Measurements from ENCODE around the gene ESYT2. TPM values are rescaled to one million over a fixed set of nuclear protein-coding genes. Genes with fewer than 3 reads are reported as not detected.

Gene ESYT2
- total and polyA plus RNA-seq, 4 donors: 4.9 to 31.7 (median 17.2) TPM

DNA sequence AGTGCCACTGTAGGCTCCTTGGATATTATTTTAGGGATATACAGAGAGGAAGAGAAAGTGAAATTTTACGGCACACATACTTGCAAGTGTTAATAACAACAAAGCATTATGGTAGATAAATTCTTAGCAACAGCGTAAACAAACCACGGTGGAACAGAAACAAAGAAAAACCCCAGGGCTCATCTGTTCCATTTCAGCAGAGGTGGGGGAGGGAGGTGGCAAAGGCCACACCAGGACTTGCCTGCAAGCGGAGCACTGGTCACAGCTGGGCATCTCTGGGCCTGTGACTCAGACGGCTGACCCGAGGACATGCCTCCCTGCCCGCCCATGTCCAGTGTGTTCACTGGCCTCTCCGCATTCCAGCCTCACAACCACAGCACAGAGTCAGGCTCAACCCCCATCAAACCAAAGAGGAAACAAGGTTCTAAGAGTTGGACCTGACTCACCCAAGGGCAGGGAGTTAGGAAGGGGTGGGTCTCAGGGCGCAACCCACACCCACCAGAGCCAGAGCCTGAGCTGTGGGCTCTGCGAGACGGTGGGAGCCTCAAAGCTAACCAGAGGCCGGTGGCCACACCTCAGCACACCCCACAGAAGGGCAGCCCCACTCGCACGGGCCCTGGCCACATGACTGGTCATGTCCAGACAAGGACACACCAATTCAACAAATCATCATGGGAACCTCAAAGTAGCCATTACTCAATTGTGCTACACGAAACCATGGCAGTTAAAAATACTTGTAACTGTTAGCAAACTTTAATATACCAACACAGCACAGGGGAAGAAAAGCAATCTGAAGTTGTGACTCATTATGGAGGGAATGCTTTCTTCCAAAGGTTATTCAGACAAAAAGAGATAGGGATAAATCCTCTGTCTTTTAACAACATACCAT lies 10.7 kb downstream of the ESYT2 start (continued):
- peak; percentile 27 for TF ChIP-seq ZBTB33 (IDR thresholded peaks at IDR 0.05)
- TF ChIP-seq EGR1 (IDR thresholded peaks at IDR 0.05; ENCODE audit: low read depth in 2 of 2): no peak
- peak; percentile 77 for TF ChIP-seq NR2F2 (IDR thresholded peaks at IDR 0.05)
- peak; percentile 44 for TF ChIP-seq YY1 (IDR thresholded peaks at IDR 0.05)
- peak; percentile 77 for TF ChIP-seq SP1 (IDR thresholded peaks at IDR 0.05)
- TF ChIP-seq FOXA1 (IDR thresholded peaks at IDR 0.05): peak; percentile 20
- TF ChIP-seq TAF1 (conservative IDR thresholded peaks at IDR 0.05): no peak

DNA sequence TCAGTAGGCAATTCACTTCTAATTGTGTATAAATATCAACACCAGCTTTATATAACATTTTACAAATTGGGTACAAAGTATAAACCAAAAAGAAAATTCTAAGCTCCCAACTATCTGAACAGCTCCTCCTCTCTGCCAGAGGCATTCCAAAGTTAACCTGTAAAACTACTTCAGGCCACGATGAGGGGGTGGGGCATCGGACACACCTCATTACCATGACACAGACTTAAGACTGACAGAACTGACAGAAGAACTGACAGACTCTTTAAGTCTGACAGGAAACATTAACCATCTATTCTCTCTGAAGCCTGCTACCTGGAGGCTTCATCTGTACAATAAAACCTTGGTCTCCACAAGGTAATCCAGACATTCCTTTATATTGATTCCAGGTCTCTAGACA lies 12.3 kb downstream of the ESYT2 start:
- peaks cover 0 to 16% (median 7%) of the 10 kb centered on the region in 4 donors for H3K4me1 ChIP-seq (ENCODE audit: control insufficient read depth in 4 of 4, insufficient read depth in 4 of 4, low read length in 3 of 4)
- no peaks in the 10 kb centered on the region for H3K27me3 ChIP-seq (ENCODE audit: control insufficient read depth in 4 of 4, insufficient read depth in 4 of 4, low read length in 3 of 4)
- H3K4me3 ChIP-seq (ENCODE audit: low read depth in 1 of 3, low read length in 3 of 3): no peak overlapping the region
- H3K27ac ChIP-seq (ENCODE audit: low read depth in 1 of 2, low read length in 2 of 2): no peak overlapping the region
- 71% methylated on average over 2 of the region's 2 CpGs for WGBS
- peaks cover 0 to 3% (median 0%) of the 10 kb centered on the region in 4 donors for H3K36me3 ChIP-seq (ENCODE audit: control insufficient read depth in 4 of 4, insufficient read depth in 3 of 4, low read depth in 1 of 4, low read length in 3 of 4)
- TF ChIP-seq EGR1 (IDR thresholded peaks at IDR 0.05; ENCODE audit: low read depth in 2 of 2) (no peak), FOXA2 (IDR thresholded peaks at IDR 0.05) (no peak), RXRA (IDR thresholded peaks at IDR 0.05) (no peak), JUND (IDR thresholded peaks at IDR 0.05) (no peak), FOXA1 (IDR thresholded peaks at IDR 0.05) (no peak)
- H3K9me3 ChIP-seq (ENCODE audit: control insufficient read depth in 4 of 4, low read length in 3 of 4): no peaks in the 10 kb centered on the region
- H3K9ac ChIP-seq (ENCODE audit: low read depth in 1 of 2, low read length in 2 of 2): no peak overlapping the region
- DNase-seq (ENCODE audit: low spot score): no peak

GRCh38 chr7:158816271-158816670 lies 13.0 kb downstream of the ESYT2 start:
- no peaks in the 10 kb centered on the region for H3K9me3 ChIP-seq (ENCODE audit: control insufficient read depth in 4 of 4, low read length in 3 of 4)
- peaks cover 0 to 3% (median 0%) of the 10 kb centered on the region in 4 donors for H3K36me3 ChIP-seq (ENCODE audit: control insufficient read depth in 4 of 4, insufficient read depth in 3 of 4, low read depth in 1 of 4, low read length in 3 of 4)
- H3K4me1 ChIP-seq (ENCODE audit: control insufficient read depth in 4 of 4, insufficient read depth in 4 of 4, low read length in 3 of 4): peaks cover 0 to 16% (median 7%) of the 10 kb centered on the region in 4 donors
- H3K4me3 ChIP-seq (ENCODE audit: low read depth in 1 of 3, low read length in 3 of 3): no peak overlapping the region
- WGBS: 89% methylated on average over 3 of the region's 3 CpGs
- TF ChIP-seq RAD21 (IDR thresholded peaks at IDR 0.05): no peak
- TF ChIP-seq SP1 (IDR thresholded peaks at IDR 0.05): no peak
- no peak for TF ChIP-seq FOXA2 (IDR thresholded peaks at IDR 0.05)
- H3K27me3 ChIP-seq (ENCODE audit: control insufficient read depth in 4 of 4, insufficient read depth in 4 of 4, low read length in 3 of 4): no peaks in the 10 kb centered on the region
- no peak overlapping the region for H3K27ac ChIP-seq (ENCODE audit: low read depth in 1 of 2, low read length in 2 of 2)
- no peak overlapping the region for H3K9ac ChIP-seq (ENCODE audit: low read depth in 1 of 2, low read length in 2 of 2)
- DNase-seq (ENCODE audit: low spot score): no peak

GRCh38 chr7:158815800-158816128 lies 13.5 kb downstream of the ESYT2 start:
- Histone ChIP-seq H3K4me1 (ENCODE audit: control insufficient read depth in 4 of 4, insufficient read depth in 4 of 4, low read length in 3 of 4) (peaks cover 0 to 16% (median 7%) of the 10 kb centered on the region in 4 donors), H3K27ac (ENCODE audit: low read depth in 1 of 2, low read length in 2 of 2) (no peak overlapping the region), H3K9ac (ENCODE audit: low read depth in 1 of 2, low read length in 2 of 2) (no peak overlapping the region), H3K9me3 (ENCODE audit: control insufficient read depth in 4 of 4, low read length in 3 of 4) (no peaks in the 10 kb centered on the region), H3K36me3 (ENCODE audit: control insufficient read depth in 4 of 4, insufficient read depth in 3 of 4, low read depth in 1 of 4, low read length in 3 of 4) (peaks cover 0 to 3% (median 0%) of the 10 kb centered on the region in 4 donors), H3K4me3 (ENCODE audit: low read depth in 1 of 3, low read length in 3 of 3) (no peak overlapping the region), H3K27me3 (ENCODE audit: control insufficient read depth in 4 of 4, insufficient read depth in 4 of 4, low read length in 3 of 4) (no peaks in the 10 kb centered on the region)
- WGBS: 97% methylated on average over 6 of the region's 6 CpGs
- no peak for DNase-seq (ENCODE audit: low spot score)
- no peak for TF ChIP-seq JUND (IDR thresholded peaks at IDR 0.05)
- TF ChIP-seq HNF4A (conservative IDR thresholded peaks at IDR 0.05): no peak
- TF ChIP-seq NR2F2 (IDR thresholded peaks at IDR 0.05): no peak
- no peak for TF ChIP-seq FOXA2 (IDR thresholded peaks at IDR 0.05)
- no peak for TF ChIP-seq CTCF (IDR thresholded peaks at IDR 0.05; ENCODE audit: low read depth, low read length, missing input control)
- no peak for TF ChIP-seq ZBTB33 (IDR thresholded peaks at IDR 0.05)
- no peak for TF ChIP-seq TAF1 (conservative IDR thresholded peaks at IDR 0.05)
- no peak for TF ChIP-seq SP1 (IDR thresholded peaks at IDR 0.05)
- no peak for TF ChIP-seq FOXA1 (IDR thresholded peaks at IDR 0.05)
- no peak for TF ChIP-seq GABPA (IDR thresholded peaks at IDR 0.05 in 1 of 2, conservative IDR thresholded peaks at IDR 0.05 in 1 of 2)
- TF ChIP-seq, protein P1, sequence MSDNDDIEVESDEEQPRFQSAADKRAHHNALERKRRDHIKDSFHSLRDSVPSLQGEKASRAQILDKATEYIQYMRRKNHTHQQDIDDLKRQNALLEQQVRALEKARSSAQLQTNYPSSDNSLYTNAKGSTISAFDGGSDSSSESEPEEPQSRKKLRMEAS (IDR thresholded peaks at IDR 0.05): no peak
